ENCODE data around the gene THSD4. TPM values are rescaled to one million over a fixed set of nuclear protein-coding genes. Genes with fewer than 3 reads are reported as not detected.
"Not testable (repeated sequence)": the region's sequence is repeated elsewhere in the genome, so short reads cannot be mapped to it uniquely, and the experiment has no call there.

The THSD4 gene
- total and polyA plus RNA-seq, 2 experiments from 2014 or later = 5.1 to 25.5 TPM

- H3K27me3 ChIP-seq = no peaks in the 10 kb centered on the region
- H3K4me3 ChIP-seq = no peak overlapping the region
- no peak overlapping the region for H3K27ac ChIP-seq
- H3K9me3 ChIP-seq (ENCODE audit: low read depth) = no peaks in the 10 kb centered on the region
- TF ChIP-seq, protein P1, sequence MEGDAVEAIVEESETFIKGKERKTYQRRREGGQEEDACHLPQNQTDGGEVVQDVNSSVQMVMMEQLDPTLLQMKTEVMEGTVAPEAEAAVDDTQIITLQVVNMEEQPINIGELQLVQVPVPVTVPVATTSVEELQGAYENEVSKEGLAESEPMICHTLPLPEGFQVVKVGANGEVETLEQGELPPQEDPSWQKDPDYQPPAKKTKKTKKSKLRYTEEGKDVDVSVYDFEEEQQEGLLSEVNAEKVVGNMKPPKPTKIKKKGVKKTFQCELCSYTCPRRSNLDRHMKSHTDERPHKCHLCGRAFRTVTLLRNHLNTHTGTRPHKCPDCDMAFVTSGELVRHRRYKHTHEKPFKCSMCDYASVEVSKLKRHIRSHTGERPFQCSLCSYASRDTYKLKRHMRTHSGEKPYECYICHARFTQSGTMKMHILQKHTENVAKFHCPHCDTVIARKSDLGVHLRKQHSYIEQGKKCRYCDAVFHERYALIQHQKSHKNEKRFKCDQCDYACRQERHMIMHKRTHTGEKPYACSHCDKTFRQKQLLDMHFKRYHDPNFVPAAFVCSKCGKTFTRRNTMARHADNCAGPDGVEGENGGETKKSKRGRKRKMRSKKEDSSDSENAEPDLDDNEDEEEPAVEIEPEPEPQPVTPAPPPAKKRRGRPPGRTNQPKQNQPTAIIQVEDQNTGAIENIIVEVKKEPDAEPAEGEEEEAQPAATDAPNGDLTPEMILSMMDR (IDR thresholded peaks at IDR 0.05; ENCODE audit: low read depth, low read length) = no peak
- no peak for DNase-seq (ENCODE audit: low read depth in 1 of 2, low spot score in 1 of 2)
- no peaks in the 10 kb centered on the region for H3K36me3 ChIP-seq
- peaks cover 23% of the 10 kb centered on the region for H3K4me1 ChIP-seq (ENCODE audit: low read depth)
Measured at GRCh38 chr15:71171195-71171594, 55.9 kb downstream of the THSD4 start.

- H3K36me3 ChIP-seq; H3K27ac ChIP-seq; H3K27me3 ChIP-seq; H3K4me1 ChIP-seq (ENCODE audit: low read depth); H3K9me3 ChIP-seq (ENCODE audit: low read depth); DNase-seq (ENCODE audit: low read depth in 1 of 2, low spot score in 1 of 2); H3K4me3 ChIP-seq: not testable (repeated sequence)
Measured at GRCh38 chr15:71174360-71174759, 59.1 kb downstream of the THSD4 start.

- DNase-seq (ENCODE audit: low read depth in 1 of 2, low spot score in 1 of 2) = no peak
- TF ChIP-seq, protein P1 (IDR thresholded peaks at IDR 0.05; ENCODE audit: low read depth, low read length) = no peak
- no peaks in the 10 kb centered on the region for H3K36me3 ChIP-seq
Measured at GRCh38 chr15:71180986-71181853, 65.9 kb downstream of the THSD4 start.

GRCh38 chr15:71182522-71182921 is 67.3 kb downstream of the THSD4 start:
- Histone ChIP-seq H3K4me3 (no peak overlapping the region), H3K27me3 (no peaks in the 10 kb centered on the region), H3K9me3 (ENCODE audit: low read depth) (no peaks in the 10 kb centered on the region), H3K36me3 (no peaks in the 10 kb centered on the region), H3K4me1 (ENCODE audit: low read depth) (peaks cover 8% of the 10 kb centered on the region), H3K27ac (no peak overlapping the region)
- peak in 1 of 2 donors; percentile 35 for DNase-seq (ENCODE audit: low read depth in 1 of 2, low spot score in 1 of 2)
- TF ChIP-seq, protein P1 (IDR thresholded peaks at IDR 0.05; ENCODE audit: low read depth, low read length) = no peak

More at GRCh38 chr15:71180986-71181853, 65.9 kb downstream of the THSD4 start:
- Histone ChIP-seq H3K27ac (no peak overlapping the region), H3K9me3 (ENCODE audit: low read depth) (no peaks in the 10 kb centered on the region), H3K4me1 (ENCODE audit: low read depth) (peaks cover 4% of the 10 kb centered on the region), H3K4me3 (no peak overlapping the region), H3K27me3 (no peaks in the 10 kb centered on the region)

DNA sequence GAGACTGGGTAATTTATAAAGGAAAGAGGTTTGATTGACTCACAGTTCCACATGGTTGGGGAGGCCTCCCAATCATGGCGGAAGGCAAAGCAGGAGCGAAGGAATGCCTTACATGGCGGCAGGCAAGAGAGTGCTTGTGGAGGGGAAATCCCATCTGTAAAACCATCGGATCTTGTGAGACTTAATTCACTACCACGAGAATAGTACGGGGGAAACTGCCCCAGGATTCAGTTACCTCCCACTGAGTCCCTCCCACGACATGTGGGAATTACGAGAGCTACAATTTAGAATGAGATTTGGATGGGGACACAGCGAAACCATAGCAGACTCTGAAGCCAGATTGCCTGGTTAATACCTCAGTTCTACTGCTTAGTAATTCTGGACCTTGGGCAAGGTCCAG is 67.8 kb downstream of the THSD4 start:
- no peaks in the 10 kb centered on the region for H3K36me3 ChIP-seq
- no peaks in the 10 kb centered on the region for H3K27me3 ChIP-seq
- TF ChIP-seq, protein P1 (IDR thresholded peaks at IDR 0.05; ENCODE audit: low read depth, low read length) = no peak
- H3K9me3 ChIP-seq (ENCODE audit: low read depth) = no peaks in the 10 kb centered on the region
- no peak overlapping the region for H3K4me3 ChIP-seq
- no peak for DNase-seq (ENCODE audit: low read depth in 1 of 2, low spot score in 1 of 2)
- H3K4me1 ChIP-seq (ENCODE audit: low read depth) = peaks cover 8% of the 10 kb centered on the region
- H3K27ac ChIP-seq = no peak overlapping the region

DNA sequence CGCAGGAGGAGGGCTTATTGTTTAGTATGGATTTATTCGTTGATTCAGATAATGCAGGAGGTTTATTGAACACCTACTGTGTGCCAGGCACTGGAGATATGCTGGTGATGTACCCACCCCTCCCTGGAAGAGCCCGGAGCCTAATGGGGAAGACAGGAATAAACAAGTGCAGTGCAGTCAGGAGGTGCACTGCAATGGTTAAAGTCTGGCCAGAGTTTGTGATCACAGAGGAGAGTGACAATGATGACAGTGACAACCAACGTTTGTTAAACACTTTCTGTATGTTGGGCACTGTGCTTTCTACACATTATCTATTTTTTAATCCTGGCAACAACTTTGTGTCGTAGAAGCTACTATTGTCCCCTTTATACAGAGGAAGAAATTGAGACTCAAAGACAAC is 70.4 kb downstream of the THSD4 start:
- H3K27ac ChIP-seq = no peak overlapping the region
- TF ChIP-seq, protein P1 (IDR thresholded peaks at IDR 0.05; ENCODE audit: low read depth, low read length) = no peak
- DNase-seq (ENCODE audit: low read depth in 1 of 2, low spot score in 1 of 2) = no peak
- H3K27me3 ChIP-seq = no peaks in the 10 kb centered on the region
- no peaks in the 10 kb centered on the region for H3K36me3 ChIP-seq
- no peaks in the 10 kb centered on the region for H3K9me3 ChIP-seq (ENCODE audit: low read depth)
- H3K4me3 ChIP-seq = no peak overlapping the region
- H3K4me1 ChIP-seq (ENCODE audit: low read depth) = peaks cover 8% of the 10 kb centered on the region

All from cardiac muscle cell (in vitro differentiated cells and primary cell).